Esophagus squamous epithelium (tissue), 4 donors: ENCODE measurements around the gene RNF157.

Experiments
- POLR2A ChIP-seq, 4 donors: fragments of 450-650 bp; IDR thresholded peaks; one replicate each; pipeline ENCODE4 v1.6.1; 2017; ENCODE audit warnings: antibody characterized with exemption in 4 of 4, mild to moderate bottlenecking in 4 of 4, moderate library complexity in 3 of 4
- TF ChIP-seq, protein P1 (sequence below), 6 experiments: fragments of 450-650 bp in 4 of 6; fragments of 200-600 bp in 2 of 6; sonication (generic) in 2 of 6; IDR thresholded peaks; one replicate each; pipeline ENCODE4 v1.5.1; 2016 to 2019; ENCODE audit warnings: antibody characterized with exemption in 6 of 6, mild to moderate bottlenecking in 4 of 6, moderate library complexity in 4 of 6

GRCh38 chr17:76233588-76234353 is 6.5 kb downstream of the RNF157 start:
- TF ChIP-seq, protein P1, sequence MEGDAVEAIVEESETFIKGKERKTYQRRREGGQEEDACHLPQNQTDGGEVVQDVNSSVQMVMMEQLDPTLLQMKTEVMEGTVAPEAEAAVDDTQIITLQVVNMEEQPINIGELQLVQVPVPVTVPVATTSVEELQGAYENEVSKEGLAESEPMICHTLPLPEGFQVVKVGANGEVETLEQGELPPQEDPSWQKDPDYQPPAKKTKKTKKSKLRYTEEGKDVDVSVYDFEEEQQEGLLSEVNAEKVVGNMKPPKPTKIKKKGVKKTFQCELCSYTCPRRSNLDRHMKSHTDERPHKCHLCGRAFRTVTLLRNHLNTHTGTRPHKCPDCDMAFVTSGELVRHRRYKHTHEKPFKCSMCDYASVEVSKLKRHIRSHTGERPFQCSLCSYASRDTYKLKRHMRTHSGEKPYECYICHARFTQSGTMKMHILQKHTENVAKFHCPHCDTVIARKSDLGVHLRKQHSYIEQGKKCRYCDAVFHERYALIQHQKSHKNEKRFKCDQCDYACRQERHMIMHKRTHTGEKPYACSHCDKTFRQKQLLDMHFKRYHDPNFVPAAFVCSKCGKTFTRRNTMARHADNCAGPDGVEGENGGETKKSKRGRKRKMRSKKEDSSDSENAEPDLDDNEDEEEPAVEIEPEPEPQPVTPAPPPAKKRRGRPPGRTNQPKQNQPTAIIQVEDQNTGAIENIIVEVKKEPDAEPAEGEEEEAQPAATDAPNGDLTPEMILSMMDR (IDR thresholded peaks at IDR 0.05) = no peak
- TF ChIP-seq POLR2A (IDR thresholded peaks at IDR 0.05) = no peak
